HG02943 (cell line): Measurements from ENCODE around the gene AXL.
"Not testable (repeated sequence)": the region's sequence is repeated elsewhere in the genome, so short reads cannot be mapped to it uniquely, and the experiment has no call there.

ENCODE experiments used
- ATAC-seq: cut with Tn5 transposase; IDR thresholded peaks from one replicate; pipeline ENCODE4 v1.9.1; 2021; ENCODE audit warnings: mild to moderate bottlenecking, low read depth, moderate library complexity; ENCODE audit not compliant: unreplicated experiment

AXL gene

GRCh38 chr19:41206456-41206855 lies 12.6 kb upstream of the AXL start:
- ATAC-seq: no peak

- ATAC-seq: no peak
Observed at GRCh38 chr19:41206926-41207750, 11.9 kb upstream of the AXL start.

GRCh38 chr19:41214161-41214560 lies 4.9 kb upstream of the AXL start:
- no peak for ATAC-seq

GRCh38 chr19:41217741-41218140 lies 1.3 kb upstream of the AXL start:
- no peak for ATAC-seq

GRCh38 chr19:41218249-41218614 lies 791 bp upstream of the AXL start:
- no peak for ATAC-seq

GRCh38 chr19:41219924-41220567 lies 1.0 kb downstream of the AXL start:
- ATAC-seq: no peak

GRCh38 chr19:41220811-41221210 lies 1.8 kb downstream of the AXL start:
- no peak for ATAC-seq

GRCh38 chr19:41221514-41222205 lies 2.6 kb downstream of the AXL start:
- ATAC-seq: no peak

GRCh38 chr19:41222240-41222639 lies 3.2 kb downstream of the AXL start:
- ATAC-seq: no peak

- no peak for ATAC-seq
Observed at GRCh38 chr19:41223431-41224234, 4.6 kb downstream of the AXL start.

- no peak for ATAC-seq
Observed at GRCh38 chr19:41224632-41225031, 5.6 kb downstream of the AXL start.

GRCh38 chr19:41225238-41226052 lies 6.4 kb downstream of the AXL start:
- ATAC-seq: no peak

- no peak for ATAC-seq
Observed at GRCh38 chr19:41226053-41226873, 7.2 kb downstream of the AXL start.

- no peak for ATAC-seq
Observed at GRCh38 chr19:41226874-41227390, 7.9 kb downstream of the AXL start.

GRCh38 chr19:41228486-41228885 lies 9.5 kb downstream of the AXL start:
- ATAC-seq: no peak

- ATAC-seq: not testable (repeated sequence)
Observed at GRCh38 chr19:41229338-41229737, 10.3 kb downstream of the AXL start.

- ATAC-seq: no peak
Observed at GRCh38 chr19:41230067-41230857, 11.2 kb downstream of the AXL start.

GRCh38 chr19:41232686-41233085 lies 13.7 kb downstream of the AXL start:
- ATAC-seq: no peak
